Subcutaneous abdominal adipose tissue (tissue), 5 donors: ENCODE results near the gene ITGA3.
A peak's percentile ranks its signal among the peaks of the same experiment; 100 is the strongest.

Experiments used
- H3K27ac ChIP-seq: one replicate; pipeline ENCODE4 v1.7.0; 2013; ENCODE audit warnings: low read depth, mild to moderate bottlenecking, inconsistent platforms, low read length, moderate library complexity
- H3K27me3 ChIP-seq, 5 donors: one replicate each; pipeline ENCODE4 v1.7.0; 2013; ENCODE audit warnings: low read length in 5 of 5, inconsistent platforms in 1 of 5; ENCODE audit not compliant: control insufficient read depth in 5 of 5, insufficient read depth in 4 of 5
- H3K36me3 ChIP-seq, 5 donors: one replicate each; pipeline ENCODE4 v1.7.0; 2013; ENCODE audit warnings: low read length in 5 of 5; ENCODE audit not compliant: control insufficient read depth in 5 of 5, insufficient read depth in 5 of 5
- H3K4me1 ChIP-seq, 5 donors: one replicate each; pipeline ENCODE4 v1.7.0; 2013; ENCODE audit warnings: low read length in 5 of 5, mild to moderate bottlenecking in 3 of 5, moderate library complexity in 1 of 5; ENCODE audit not compliant: control insufficient read depth in 5 of 5, insufficient read depth in 5 of 5
- H3K4me3 ChIP-seq, 5 donors: one replicate each; pipeline ENCODE4 v1.7.0; 2013; ENCODE audit warnings: low read length in 5 of 5, low read depth in 1 of 5
- H3K9ac ChIP-seq, 5 donors: one replicate each; pipeline ENCODE4 v1.7.0; 2013; ENCODE audit warnings: low read length in 5 of 5, mild to moderate bottlenecking in 4 of 5, moderate library complexity in 3 of 5
- H3K9me3 ChIP-seq, 5 donors: one replicate each; pipeline ENCODE4 v1.7.0; 2013; ENCODE audit warnings: low read length in 5 of 5; ENCODE audit not compliant: control insufficient read depth in 5 of 5
- donor health status: healthy.
- donor health status: healthy.
- donor health status: healthy.
- donor health status: healthy.
- donor health status: healthy.

Gene ITGA3

GRCh38 chr17:50111673-50112655, 56.1 kb downstream of the ITGA3 start:
- Histone ChIP-seq H3K4me3 (peak overlapping the region in 2 of 5 donors; percentile 4 to 25), H3K9me3 (no peaks in the 10 kb centered on the region), H3K4me1 (peaks cover 11 to 44% (median 32%) of the 10 kb centered on the region in 5 donors), H3K27ac (peak overlapping the region; percentile 70), H3K36me3 (peaks cover 0 to 44% (median 42%) of the 10 kb centered on the region in 5 donors), H3K9ac (peak overlapping the region in 4 of 5 donors; percentile 56 to 68 (median 60)), H3K27me3 (peaks cover 0 to 4% (median 0%) of the 10 kb centered on the region in 5 donors)

GRCh38 chr17:50112694-50113093, 56.8 kb downstream of the ITGA3 start:
- Histone ChIP-seq H3K9ac (peak overlapping the region in 2 of 5 donors; percentile 13 to 68), H3K4me3 (no peak overlapping the region), H3K27ac (peak overlapping the region; percentile 70), H3K27me3 (peaks cover 0 to 4% (median 0%) of the 10 kb centered on the region in 5 donors), H3K9me3 (no peaks in the 10 kb centered on the region), H3K36me3 (peaks cover 0 to 37% (median 36%) of the 10 kb centered on the region in 5 donors), H3K4me1 (peaks cover 11 to 50% (median 38%) of the 10 kb centered on the region in 5 donors)

GRCh38 chr17:50113624-50114320, 57.9 kb downstream of the ITGA3 start:
- H3K27ac ChIP-seq = peak overlapping the region; percentile 70
- H3K4me3 ChIP-seq = no peak overlapping the region
- peaks cover 11 to 58% (median 44%) of the 10 kb centered on the region in 5 donors for H3K4me1 ChIP-seq
- H3K9ac ChIP-seq = peak overlapping the region in 2 of 5 donors; percentile 12 to 68
- peaks cover 0 to 4% (median 3%) of the 10 kb centered on the region in 5 donors for H3K27me3 ChIP-seq
- H3K9me3 ChIP-seq = no peaks in the 10 kb centered on the region
- H3K36me3 ChIP-seq = peaks cover 0 to 26% (median 26%) of the 10 kb centered on the region in 5 donors

GRCh38 chr17:50114401-50114800, 58.5 kb downstream of the ITGA3 start:
- no peaks in the 10 kb centered on the region for H3K9me3 ChIP-seq
- H3K9ac ChIP-seq = peak overlapping the region in 1 of 5 donors; percentile 14
- no peak overlapping the region for H3K27ac ChIP-seq
- no peak overlapping the region for H3K4me3 ChIP-seq
- peaks cover 0 to 5% (median 4%) of the 10 kb centered on the region in 5 donors for H3K27me3 ChIP-seq
- peaks cover 11 to 58% (median 44%) of the 10 kb centered on the region in 5 donors for H3K4me1 ChIP-seq
- peaks cover 0 to 20% (median 19%) of the 10 kb centered on the region in 5 donors for H3K36me3 ChIP-seq

- Histone ChIP-seq H3K27me3 (peaks cover 0 to 5% (median 4%) of the 10 kb centered on the region in 5 donors), H3K9ac (peak overlapping the region in 1 of 5 donors; percentile 14), H3K36me3 (peaks cover 0 to 15% (median 14%) of the 10 kb centered on the region in 5 donors), H3K4me3 (no peak overlapping the region), H3K27ac (no peak overlapping the region), H3K9me3 (no peaks in the 10 kb centered on the region), H3K4me1 (peaks cover 11 to 58% (median 44%) of the 10 kb centered on the region in 5 donors)
Observed at GRCh38 chr17:50114849-50115357, 59.0 kb downstream of the ITGA3 start.

GRCh38 chr17:50115756-50116155, 59.8 kb downstream of the ITGA3 start:
- H3K4me3 ChIP-seq = no peak overlapping the region
- peaks cover 11 to 58% (median 44%) of the 10 kb centered on the region in 5 donors for H3K4me1 ChIP-seq
- no peaks in the 10 kb centered on the region for H3K9me3 ChIP-seq
- H3K36me3 ChIP-seq = peaks cover 0 to 6% (median 6%) of the 10 kb centered on the region in 5 donors
- no peak overlapping the region for H3K9ac ChIP-seq
- H3K27ac ChIP-seq = no peak overlapping the region
- peaks cover 0 to 5% (median 4%) of the 10 kb centered on the region in 5 donors for H3K27me3 ChIP-seq

- no peaks in the 10 kb centered on the region for H3K36me3 ChIP-seq
- peak overlapping the region in 4 of 5 donors; percentile 15 to 36 (median 22) for H3K4me3 ChIP-seq
- H3K27ac ChIP-seq = no peak overlapping the region
- H3K9ac ChIP-seq = no peak overlapping the region
- H3K4me1 ChIP-seq = peaks cover 0 to 43% (median 27%) of the 10 kb centered on the region in 5 donors
- no peaks in the 10 kb centered on the region for H3K9me3 ChIP-seq
- peaks cover 0 to 8% (median 4%) of the 10 kb centered on the region in 5 donors for H3K27me3 ChIP-seq
Observed at GRCh38 chr17:50117202-50118051, 61.5 kb downstream of the ITGA3 start.

- Histone ChIP-seq H3K9ac (no peak overlapping the region), H3K4me3 (no peak overlapping the region), H3K4me1 (peaks cover 0 to 35% (median 19%) of the 10 kb centered on the region in 5 donors), H3K36me3 (no peaks in the 10 kb centered on the region), H3K27ac (no peak overlapping the region), H3K9me3 (no peaks in the 10 kb centered on the region), H3K27me3 (peaks cover 0 to 8% (median 4%) of the 10 kb centered on the region in 5 donors)
Observed at GRCh38 chr17:50118076-50118827, 62.3 kb downstream of the ITGA3 start.
